Hepatocyte (in vitro differentiated cells): Measurements from ENCODE around the gene CD164. TPM values are rescaled to one million over a fixed set of nuclear protein-coding genes. Genes with fewer than 3 reads are reported as not detected.

Experiments
- DNase-seq: peaks from one replicate; pipeline ENCODE4 v3.0.0-alpha.2; 2016; ENCODE audit warnings: low spot score
- H2AFZ ChIP-seq: fragments of 200-600 bp; sonication (generic); 2 replicates; pipeline ENCODE4 v1.6.0; 2016; ENCODE audit warnings: antibody characterized with exemption, mild to moderate bottlenecking
- H3K27ac ChIP-seq: fragments of 200-600 bp; sonication (generic); 2 replicates; pipeline ENCODE4 v1.5.1; 2016; ENCODE audit warnings: mild to moderate bottlenecking
- H3K27me3 ChIP-seq: fragments of 200-600 bp; sonication (generic); 2 replicates; pipeline ENCODE4 v1.6.1; 2016
- H3K36me3 ChIP-seq: fragments of 200-600 bp; sonication (generic); replicated peaks from 2 replicates; pipeline ENCODE4 v1.5.1; 2016; ENCODE audit warnings: low read depth; ENCODE audit not compliant: insufficient read depth
- H3K4me1 ChIP-seq: fragments of 200-600 bp; sonication (generic); 2 replicates; pipeline ENCODE4 v1.5.1; 2016; ENCODE audit warnings: mild to moderate bottlenecking, moderate library complexity; ENCODE audit not compliant: insufficient read depth
- H3K4me2 ChIP-seq: fragments of 200-600 bp; sonication (generic); 2 replicates; pipeline ENCODE4 v1.6.0; 2016
- H3K4me3 ChIP-seq: fragments of 200-600 bp; sonication (generic); 2 replicates; pipeline ENCODE4 v1.5.1; 2016; ENCODE audit warnings: mild to moderate bottlenecking
- H3K79me2 ChIP-seq: fragments of 200-600 bp; sonication (generic); 2 replicates; pipeline ENCODE4 v1.6.0; 2017; ENCODE audit warnings: mild to moderate bottlenecking
- H3K9me2 ChIP-seq: fragments of 200-600 bp; sonication (generic); replicated peaks from 2 replicates; pipeline ENCODE4 v1.6.0; 2017; ENCODE audit warnings: mild to moderate bottlenecking; ENCODE audit not compliant: insufficient read depth
- H3K9me3 ChIP-seq: fragments of 200-600 bp; sonication (generic); 2 replicates; pipeline ENCODE4 v1.5.1; 2016; ENCODE audit warnings: low read depth, mild to moderate bottlenecking
- H4K20me1 ChIP-seq: fragments of 200-600 bp; sonication (generic); 2 replicates; pipeline ENCODE4 v1.6.0; 2016; ENCODE audit warnings: mild to moderate bottlenecking; ENCODE audit not compliant: insufficient read depth, poor library complexity, severe bottlenecking
- EZH2 ChIP-seq: fragments of 200-600 bp; sonication (generic); IDR thresholded peaks from 2 replicates; pipeline ENCODE4 v1.6.1; 2016; ENCODE audit warnings: antibody characterized with exemption, mild to moderate bottlenecking, borderline replicate concordance
- EZH2phosphoT487 ChIP-seq: fragments of 200-600 bp; sonication (generic); IDR thresholded peaks from one replicate; pipeline ENCODE4 v1.6.1; 2018; ENCODE audit warnings: antibody characterized with exemption, mild to moderate bottlenecking, low read depth, moderate library complexity; ENCODE audit not compliant: unreplicated experiment, severe bottlenecking
- WGBS: methylation state at CpG from one replicate; pipeline ENCODE4 v1.1.6; 2016; ENCODE audit warnings: low lambda C conversion rate; ENCODE audit errors: missing lambda C conversion rate; 5-methylcytosine and 5-hydroxymethylcytosine counted together
- polyA plus RNA-seq: library from polyadenylated mRNA; unstranded; fragments of >200 nt; fragmentation: Nextera tagmentation; extraction: Ambion mirVana; gene quantifications from 2 replicates; pipeline ENCODE4 v1.2.1, GENCODE V29; 2016
- total RNA-seq: library from RNA; depleted of rRNA; stranded (reverse); fragments of >200 nt; gene quantifications from 2 replicates; pipeline ENCODE4 v1.2.3, GENCODE V29; 2014
- TF ChIP-seq, protein P1 (sequence below): fragments of 200-600 bp; sonication (generic); IDR thresholded peaks from 2 replicates; pipeline ENCODE4 v1.5.1; 2016; ENCODE audit warnings: antibody characterized with exemption, mild to moderate bottlenecking; ENCODE audit not compliant: poor library complexity

CD164 gene
- total and polyA plus RNA-seq, 2 experiments from 2014 or later = 475 to 574 TPM

DNA sequence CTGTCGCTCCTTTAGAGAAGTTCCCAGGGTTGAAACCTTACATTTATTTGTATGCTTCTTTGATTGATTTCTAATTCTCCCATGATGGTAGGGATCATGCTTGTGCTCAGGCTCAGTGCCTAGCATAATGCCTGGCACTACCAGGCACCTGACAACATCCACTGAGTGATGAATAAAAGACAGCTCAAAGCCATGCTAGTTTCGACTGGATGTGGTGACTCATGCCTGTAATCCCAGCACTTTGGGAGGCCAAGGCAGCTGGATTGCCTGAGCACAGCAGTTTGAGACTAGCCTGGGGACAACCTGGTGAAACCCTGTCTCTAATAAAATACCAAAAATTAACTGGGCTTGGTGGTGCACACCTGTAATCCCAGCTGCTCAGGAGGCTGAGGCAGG is 11.6 kb upstream of the CD164 start:
- peaks cover 8% of the 10 kb centered on the region for H3K4me1 ChIP-seq
- TF ChIP-seq, protein P1, sequence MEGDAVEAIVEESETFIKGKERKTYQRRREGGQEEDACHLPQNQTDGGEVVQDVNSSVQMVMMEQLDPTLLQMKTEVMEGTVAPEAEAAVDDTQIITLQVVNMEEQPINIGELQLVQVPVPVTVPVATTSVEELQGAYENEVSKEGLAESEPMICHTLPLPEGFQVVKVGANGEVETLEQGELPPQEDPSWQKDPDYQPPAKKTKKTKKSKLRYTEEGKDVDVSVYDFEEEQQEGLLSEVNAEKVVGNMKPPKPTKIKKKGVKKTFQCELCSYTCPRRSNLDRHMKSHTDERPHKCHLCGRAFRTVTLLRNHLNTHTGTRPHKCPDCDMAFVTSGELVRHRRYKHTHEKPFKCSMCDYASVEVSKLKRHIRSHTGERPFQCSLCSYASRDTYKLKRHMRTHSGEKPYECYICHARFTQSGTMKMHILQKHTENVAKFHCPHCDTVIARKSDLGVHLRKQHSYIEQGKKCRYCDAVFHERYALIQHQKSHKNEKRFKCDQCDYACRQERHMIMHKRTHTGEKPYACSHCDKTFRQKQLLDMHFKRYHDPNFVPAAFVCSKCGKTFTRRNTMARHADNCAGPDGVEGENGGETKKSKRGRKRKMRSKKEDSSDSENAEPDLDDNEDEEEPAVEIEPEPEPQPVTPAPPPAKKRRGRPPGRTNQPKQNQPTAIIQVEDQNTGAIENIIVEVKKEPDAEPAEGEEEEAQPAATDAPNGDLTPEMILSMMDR = no peak
- TF ChIP-seq EZH2 (no peak), EZH2phosphoT487 (no peak)
- H3K27me3 ChIP-seq = no peaks in the 10 kb centered on the region
- H3K27ac ChIP-seq = no peak overlapping the region
- no peaks in the 10 kb centered on the region for H4K20me1 ChIP-seq
- no peak for DNase-seq
- H3K9me3 ChIP-seq = no peaks in the 10 kb centered on the region
- WGBS = 64% methylated on average over 2 of the region's 2 CpGs
- no peaks in the 10 kb centered on the region for H3K79me2 ChIP-seq
- H3K9me2 ChIP-seq = no peaks in the 10 kb centered on the region
- no peaks in the 10 kb centered on the region for H3K36me3 ChIP-seq
- no peak overlapping the region for H3K4me3 ChIP-seq
- H3K4me2 ChIP-seq = no peak overlapping the region
- no peak overlapping the region for H2AFZ ChIP-seq

DNA sequence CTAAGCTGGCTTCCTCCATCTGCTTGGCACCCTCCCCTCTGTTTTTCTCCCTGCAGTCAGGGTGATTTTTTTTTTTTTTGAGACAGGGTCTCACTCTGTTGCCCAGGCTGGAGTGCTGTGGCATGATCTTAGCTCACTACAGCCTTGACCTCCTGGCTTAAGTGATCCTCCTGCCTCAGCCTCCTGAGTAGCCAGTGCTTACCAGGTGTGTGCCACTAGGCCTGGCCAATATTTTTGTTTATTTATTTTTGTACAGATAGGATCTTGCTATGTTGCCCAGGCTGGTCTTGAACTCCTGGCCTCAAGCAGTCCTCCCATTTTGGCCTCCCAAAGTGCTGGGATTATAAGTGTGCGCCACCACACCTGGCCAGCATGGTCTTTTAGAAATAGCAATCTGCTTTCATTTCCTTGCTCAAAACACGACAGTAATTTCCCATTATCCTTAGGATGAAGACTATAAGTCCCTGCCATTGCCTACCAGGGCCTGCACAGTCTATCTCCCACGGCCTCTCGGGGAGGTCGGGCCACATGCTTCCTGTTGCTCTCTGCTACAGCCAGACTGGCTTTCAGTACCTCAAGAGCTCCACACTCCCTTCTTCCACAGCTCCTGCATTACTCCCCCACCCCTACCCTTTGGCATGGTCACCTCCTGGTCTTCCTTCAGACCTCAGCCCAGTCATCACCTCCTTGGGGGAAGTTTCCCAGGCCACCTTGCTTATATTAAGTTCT is 11.1 kb upstream of the CD164 start:
- Histone ChIP-seq H3K4me1 (peaks cover 8% of the 10 kb centered on the region), H3K79me2 (no peaks in the 10 kb centered on the region), H3K4me3 (no peak overlapping the region), H3K4me2 (no peak overlapping the region), H3K9me3 (no peaks in the 10 kb centered on the region), H4K20me1 (no peaks in the 10 kb centered on the region), H3K9me2 (no peaks in the 10 kb centered on the region), H3K27ac (no peak overlapping the region), H3K27me3 (no peaks in the 10 kb centered on the region), H3K36me3 (no peaks in the 10 kb centered on the region), H2AFZ (no peak overlapping the region)
- TF ChIP-seq EZH2phosphoT487 (no peak), EZH2 (no peak)
- TF ChIP-seq, protein P1 = no peak
- no peak for DNase-seq
- 98% methylated on average over 5 of the region's 5 CpGs for WGBS

DNA sequence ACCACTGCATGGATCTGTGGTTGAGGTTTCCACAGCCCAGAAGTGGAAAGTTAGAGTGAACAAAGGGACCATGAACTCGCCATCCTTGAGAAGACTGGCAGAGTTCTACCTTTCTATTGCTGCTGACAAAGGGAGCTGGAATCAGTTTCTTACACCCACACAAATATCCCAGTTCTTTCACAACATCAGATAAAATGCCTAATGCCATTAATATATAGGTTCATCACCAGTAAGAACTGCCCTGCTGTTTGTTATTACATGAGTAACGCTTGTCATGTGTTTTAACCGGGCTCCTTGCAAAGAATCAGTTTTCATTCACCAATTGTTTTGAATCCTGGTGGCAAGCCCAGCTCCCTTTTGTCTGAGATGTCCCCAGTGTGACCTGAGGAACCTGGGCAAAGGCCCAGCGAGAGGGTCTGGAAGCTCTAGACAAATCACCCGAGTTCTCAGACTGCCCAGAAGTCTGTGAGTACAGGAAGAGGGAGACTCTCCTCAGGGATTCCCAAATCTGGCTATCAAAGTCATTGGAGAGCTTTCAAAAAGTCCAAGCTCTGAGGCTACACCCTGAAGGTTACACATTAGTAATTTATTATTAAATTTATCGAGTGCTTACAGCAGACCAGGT is 7.5 kb upstream of the CD164 start:
- no peaks in the 10 kb centered on the region for H3K36me3 ChIP-seq
- no peaks in the 10 kb centered on the region for H3K79me2 ChIP-seq
- no peak overlapping the region for H3K27ac ChIP-seq
- H3K27me3 ChIP-seq = no peaks in the 10 kb centered on the region
- H3K4me2 ChIP-seq = no peak overlapping the region
- no peaks in the 10 kb centered on the region for H3K9me2 ChIP-seq
- H3K4me3 ChIP-seq = no peak overlapping the region
- no peak for DNase-seq
- WGBS = 82% methylated on average over 6 of the region's 6 CpGs
- peaks cover 14% of the 10 kb centered on the region for H3K4me1 ChIP-seq
- no peak overlapping the region for H2AFZ ChIP-seq
- H4K20me1 ChIP-seq = no peaks in the 10 kb centered on the region
- TF ChIP-seq EZH2phosphoT487 = no peak
- no peak for TF ChIP-seq EZH2
- TF ChIP-seq, protein P1 = no peak
- no peaks in the 10 kb centered on the region for H3K9me3 ChIP-seq
